Chondrocyte (in vitro differentiated cells): ENCODE data around the gene TKT. TPM values are rescaled to one million over a fixed set of nuclear protein-coding genes. Genes with fewer than 3 reads are reported as not detected.

Experiments
- DNase-seq: peaks from one replicate; pipeline ENCODE4 v3.0.0; 2021; ENCODE audit warnings: mixed read lengths, low spot score
- H3K27ac Mint-ChIP-seq: one replicate; pipeline ENCODE4 v1.8.0; 2021; ENCODE audit warnings: mild to moderate bottlenecking, moderate library complexity, mixed read lengths; ENCODE audit not compliant: unreplicated experiment
- H3K27me3 Mint-ChIP-seq: 2 replicates; pipeline ENCODE4 v1.8.0; 2021; ENCODE audit warnings: low read depth, mixed read lengths
- H3K36me3 Mint-ChIP-seq: 2 replicates; pipeline ENCODE4 v1.8.0; 2021; ENCODE audit warnings: low read depth, mixed read lengths
- H3K4me1 Mint-ChIP-seq: 2 replicates; pipeline ENCODE4 v1.8.0; 2021; ENCODE audit warnings: low read depth, mild to moderate bottlenecking, mixed read lengths
- H3K4me3 Mint-ChIP-seq: one replicate; pipeline ENCODE4 v1.8.0; 2021; ENCODE audit warnings: mild to moderate bottlenecking, moderate library complexity, mixed read lengths; ENCODE audit not compliant: unreplicated experiment
- H3K9me3 Mint-ChIP-seq: 2 replicates; pipeline ENCODE4 v1.8.0; 2021; ENCODE audit warnings: low read depth, mixed read lengths
- total RNA-seq: library from RNA; stranded (reverse); gene quantifications from 3 replicates; pipeline ENCODE4 v1.2.1, GENCODE V29; 2021
- TF ChIP-seq, protein P1 (sequence below): fragments of 200-600 bp; sonication (generic); IDR thresholded peaks from 2 replicates; pipeline ENCODE4 v1.5.0; 2021; ENCODE audit warnings: antibody characterized with exemption, mild to moderate bottlenecking, moderate library complexity

TKT gene
- total RNA-seq, 1 donor from 2014 or later, result 165 TPM

DNA sequence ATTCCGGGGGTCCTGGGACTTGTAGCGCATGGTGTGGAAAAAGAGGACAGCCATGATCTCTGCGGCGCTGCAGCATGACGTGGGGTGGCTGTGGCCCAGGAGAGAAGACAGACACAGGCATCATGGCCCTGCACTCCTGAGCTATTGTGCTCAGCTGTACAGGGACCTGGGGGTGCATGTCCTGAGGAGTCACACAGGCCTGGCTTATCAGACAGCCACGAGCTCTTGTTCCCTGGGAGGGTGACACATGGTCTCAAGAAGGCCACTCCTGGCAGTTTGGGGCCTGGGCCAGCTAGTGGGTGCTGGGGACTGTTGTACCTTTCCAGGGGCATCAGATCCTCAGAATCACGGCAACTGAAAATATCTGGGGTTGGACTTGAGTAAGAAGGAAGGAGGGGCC, 13.7 kb downstream of the TKT start:
- no peak for DNase-seq
- no peaks in the 10 kb centered on the region for H3K9me3 Mint-ChIP-seq
- H3K27me3 Mint-ChIP-seq, result no peaks in the 10 kb centered on the region
- H3K36me3 Mint-ChIP-seq, result peaks cover 7% of the 10 kb centered on the region
- TF ChIP-seq, protein P1, sequence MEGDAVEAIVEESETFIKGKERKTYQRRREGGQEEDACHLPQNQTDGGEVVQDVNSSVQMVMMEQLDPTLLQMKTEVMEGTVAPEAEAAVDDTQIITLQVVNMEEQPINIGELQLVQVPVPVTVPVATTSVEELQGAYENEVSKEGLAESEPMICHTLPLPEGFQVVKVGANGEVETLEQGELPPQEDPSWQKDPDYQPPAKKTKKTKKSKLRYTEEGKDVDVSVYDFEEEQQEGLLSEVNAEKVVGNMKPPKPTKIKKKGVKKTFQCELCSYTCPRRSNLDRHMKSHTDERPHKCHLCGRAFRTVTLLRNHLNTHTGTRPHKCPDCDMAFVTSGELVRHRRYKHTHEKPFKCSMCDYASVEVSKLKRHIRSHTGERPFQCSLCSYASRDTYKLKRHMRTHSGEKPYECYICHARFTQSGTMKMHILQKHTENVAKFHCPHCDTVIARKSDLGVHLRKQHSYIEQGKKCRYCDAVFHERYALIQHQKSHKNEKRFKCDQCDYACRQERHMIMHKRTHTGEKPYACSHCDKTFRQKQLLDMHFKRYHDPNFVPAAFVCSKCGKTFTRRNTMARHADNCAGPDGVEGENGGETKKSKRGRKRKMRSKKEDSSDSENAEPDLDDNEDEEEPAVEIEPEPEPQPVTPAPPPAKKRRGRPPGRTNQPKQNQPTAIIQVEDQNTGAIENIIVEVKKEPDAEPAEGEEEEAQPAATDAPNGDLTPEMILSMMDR, result no peak
- H3K27ac Mint-ChIP-seq, result peak overlapping the region; percentile 73
- peaks cover 59% of the 10 kb centered on the region for H3K4me1 Mint-ChIP-seq
- H3K4me3 Mint-ChIP-seq, result peak overlapping the region; percentile 5

DNA sequence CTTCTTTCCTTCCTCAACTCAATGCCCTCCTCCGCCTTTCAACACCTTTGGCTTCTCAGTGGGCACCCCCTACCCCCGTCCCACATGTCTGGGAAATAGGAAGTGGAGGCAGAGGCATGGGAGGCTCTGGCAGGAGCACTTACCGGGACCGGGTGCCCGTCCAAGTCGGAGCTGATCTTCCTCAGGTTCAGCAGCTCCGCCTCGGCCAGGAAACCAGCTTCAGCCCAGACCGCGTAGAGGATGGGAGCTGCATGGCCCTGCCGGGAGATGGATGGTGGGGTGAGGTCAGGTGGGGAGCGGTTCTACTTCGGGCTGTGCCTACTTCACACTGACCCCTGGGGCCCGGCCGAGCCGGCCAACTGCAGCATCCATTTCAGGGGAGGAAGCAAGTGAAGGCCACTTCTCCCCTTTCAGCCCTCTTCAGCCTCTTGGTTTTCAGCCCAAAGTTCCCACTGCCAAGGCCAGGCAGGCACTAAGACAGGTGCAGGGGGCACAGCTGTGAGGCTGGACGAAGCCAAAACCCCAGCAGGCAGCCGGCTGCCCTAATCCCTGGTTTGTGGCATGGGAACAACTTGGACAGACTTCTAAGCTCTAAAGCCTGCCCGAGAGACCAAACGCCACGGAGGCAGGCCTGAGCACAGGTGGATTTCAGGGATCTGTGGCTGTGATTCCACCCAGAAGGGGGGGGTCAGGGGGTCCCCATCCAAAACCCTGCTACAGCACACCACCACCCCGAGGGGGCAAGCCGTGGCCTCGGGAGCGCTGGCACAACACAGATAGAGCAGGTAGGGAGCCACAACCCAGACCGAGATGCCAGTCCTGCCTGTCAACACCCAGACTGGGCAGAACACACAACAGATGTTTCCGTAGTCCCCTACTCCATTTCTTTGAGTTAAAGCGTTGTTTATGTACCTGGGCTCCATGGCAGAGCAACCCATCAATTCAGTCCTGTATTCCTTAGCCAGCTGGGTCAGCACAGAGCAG, 14.5 kb downstream of the TKT start:
- no peak overlapping the region for H3K4me3 Mint-ChIP-seq
- H3K36me3 Mint-ChIP-seq, result peaks cover 11% of the 10 kb centered on the region
- peak overlapping the region; percentile 49 for H3K27ac Mint-ChIP-seq
- no peak for DNase-seq
- H3K27me3 Mint-ChIP-seq, result no peaks in the 10 kb centered on the region
- no peaks in the 10 kb centered on the region for H3K9me3 Mint-ChIP-seq
- H3K4me1 Mint-ChIP-seq, result peaks cover 68% of the 10 kb centered on the region
- TF ChIP-seq, protein P1, result no peak

DNA sequence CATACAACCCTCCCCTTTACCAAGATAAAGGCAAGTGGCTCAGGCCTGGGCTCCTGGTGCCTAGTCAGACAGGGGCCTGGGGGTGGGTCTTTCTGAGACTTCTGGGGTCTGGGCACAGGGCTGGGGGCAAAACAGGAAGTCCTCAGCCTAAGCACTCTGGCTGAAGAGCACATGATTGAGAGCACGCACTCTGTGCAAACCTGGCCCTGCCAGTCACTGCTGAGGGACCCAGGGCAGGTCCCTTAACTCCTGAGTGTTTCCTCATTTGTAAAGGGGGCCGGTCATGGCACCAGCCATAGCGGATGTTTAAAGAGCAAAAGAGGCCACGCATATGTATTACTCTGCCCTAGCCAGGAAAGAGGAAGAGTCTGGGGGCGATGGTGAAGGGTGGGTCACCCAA, 16.0 kb downstream of the TKT start:
- H3K9me3 Mint-ChIP-seq, result no peaks in the 10 kb centered on the region
- H3K4me1 Mint-ChIP-seq, result peaks cover 77% of the 10 kb centered on the region
- no peak overlapping the region for H3K4me3 Mint-ChIP-seq
- H3K36me3 Mint-ChIP-seq, result peaks cover 13% of the 10 kb centered on the region
- no peak for DNase-seq
- peak overlapping the region; percentile 97 for H3K27ac Mint-ChIP-seq
- TF ChIP-seq, protein P1, result no peak
- no peaks in the 10 kb centered on the region for H3K27me3 Mint-ChIP-seq

DNA sequence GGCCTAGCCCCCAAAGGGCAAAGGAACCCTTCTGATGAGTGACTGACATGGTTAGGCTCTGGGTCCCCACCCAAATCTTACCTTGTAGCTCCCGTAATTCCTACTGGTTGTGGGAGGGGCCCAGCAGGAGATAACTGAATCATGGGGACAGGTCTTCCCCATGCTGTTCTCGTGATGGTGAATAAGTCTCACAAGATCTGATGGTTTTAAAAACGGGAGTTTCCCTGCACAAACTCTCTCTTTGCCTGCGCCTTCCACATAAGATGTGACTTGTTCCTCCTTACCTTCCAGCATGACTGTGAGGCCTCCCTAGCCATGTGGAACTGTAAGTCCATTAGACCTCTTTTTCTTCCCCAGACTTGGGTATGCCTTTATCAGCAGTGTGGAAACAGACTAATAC, 16.9 kb downstream of the TKT start:
- peaks cover 16% of the 10 kb centered on the region for H3K36me3 Mint-ChIP-seq
- no peaks in the 10 kb centered on the region for H3K27me3 Mint-ChIP-seq
- TF ChIP-seq, protein P1, result no peak
- H3K9me3 Mint-ChIP-seq, result no peaks in the 10 kb centered on the region
- no peak for DNase-seq
- peak overlapping the region; percentile 97 for H3K27ac Mint-ChIP-seq
- peaks cover 71% of the 10 kb centered on the region for H3K4me1 Mint-ChIP-seq
- H3K4me3 Mint-ChIP-seq, result no peak overlapping the region

DNA sequence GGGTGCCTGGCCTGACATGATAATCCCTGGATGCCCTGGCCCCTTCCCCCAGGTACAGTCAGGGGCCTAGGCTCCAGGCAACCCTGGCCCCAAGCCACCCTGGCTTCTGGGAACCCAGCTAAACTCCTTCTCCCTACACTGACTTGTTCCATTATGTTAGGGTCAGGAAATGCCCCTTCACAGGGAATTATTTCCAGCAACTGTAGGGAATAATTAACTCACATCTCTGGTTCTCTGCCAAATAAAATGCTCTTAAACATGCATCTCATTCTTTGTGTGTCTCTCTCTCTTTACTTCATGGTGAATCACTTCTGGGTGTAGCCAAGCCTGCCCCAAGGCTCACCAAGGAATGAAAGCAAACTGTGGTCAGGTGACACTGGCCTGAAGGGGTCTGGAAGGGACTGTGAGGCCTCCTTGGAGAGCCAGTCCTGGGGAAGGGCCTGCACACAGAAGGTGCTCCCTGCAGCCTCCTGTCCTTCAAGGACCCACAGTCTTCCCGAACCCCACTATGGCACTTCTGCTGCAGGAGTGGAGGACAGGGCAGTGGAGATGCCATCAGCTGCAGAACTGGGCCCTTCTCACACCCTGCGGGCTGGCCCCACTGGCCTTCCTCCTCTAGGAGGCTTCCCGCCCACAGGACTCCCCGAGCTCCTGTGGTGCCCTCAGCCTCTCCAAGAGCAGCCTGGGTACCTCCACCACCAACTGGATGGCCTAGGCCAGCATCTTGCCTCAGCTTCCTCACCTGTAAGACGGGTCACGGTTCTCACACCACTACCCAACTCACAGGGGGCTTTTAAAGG, 17.6 kb downstream of the TKT start:
- Mint-ChIP-seq H3K27me3 (no peaks in the 10 kb centered on the region), H3K36me3 (peaks cover 22% of the 10 kb centered on the region), H3K4me3 (no peak overlapping the region), H3K4me1 (peaks cover 67% of the 10 kb centered on the region), H3K9me3 (no peaks in the 10 kb centered on the region), H3K27ac (peak overlapping the region; percentile 97)
- TF ChIP-seq, protein P1, result no peak
- no peak for DNase-seq
